DOHH2 (cell line): Measurements from ENCODE around the gene SYNGR4.
"Not testable (repeated sequence)": the region's sequence is repeated elsewhere in the genome, so short reads cannot be mapped to it uniquely, and the experiment has no call there.

ENCODE experiments used
- H3F3A ChIP-seq: fragments of 200-600 bp; sonication (generic), shearing (Covaris generic); 2 replicates; pipeline ENCODE4 v1.6.0; 2016; ENCODE audit warnings: antibody characterized with exemption, mild to moderate bottlenecking; ENCODE audit not compliant: control insufficient read depth, insufficient read depth
- H3K27ac ChIP-seq: fragments of 200-600 bp; sonication (generic); 2 replicates; pipeline ENCODE4 v1.5.1; 2014; ENCODE audit warnings: low read depth, mild to moderate bottlenecking, low read length, moderate library complexity
- H3K27me3 ChIP-seq: fragments of 200-600 bp; sonication (generic); 2 replicates; pipeline ENCODE4 v1.6.1; 2014; ENCODE audit warnings: mild to moderate bottlenecking, low read length, mixed read lengths; ENCODE audit not compliant: control insufficient read depth
- H3K36me3 ChIP-seq: fragments of 200-600 bp; sonication (generic); 2 replicates; pipeline ENCODE4 v1.6.1; 2014; ENCODE audit warnings: mild to moderate bottlenecking, low read length, moderate library complexity, mixed read lengths; ENCODE audit not compliant: control insufficient read depth
- H3K4me1 ChIP-seq: fragments of 200-600 bp; sonication (generic); 2 replicates; pipeline ENCODE4 v1.6.1; 2014; ENCODE audit warnings: mild to moderate bottlenecking, low read length, mixed read lengths; ENCODE audit not compliant: control insufficient read depth
- H3K4me2 ChIP-seq: fragments of 200-600 bp; sonication (generic); 2 replicates; pipeline ENCODE4 v1.6.0; 2014; ENCODE audit warnings: mild to moderate bottlenecking, low read length, moderate library complexity
- H3K4me3 ChIP-seq: fragments of 200-600 bp; sonication (generic); 2 replicates; pipeline ENCODE4 v1.5.1; 2014; ENCODE audit warnings: mild to moderate bottlenecking, low read length, mixed read lengths
- H3K79me2 ChIP-seq: fragments of 200-600 bp; sonication (generic); 2 replicates; pipeline ENCODE4 v1.6.1; 2014; ENCODE audit warnings: mild to moderate bottlenecking, low read length, mixed read lengths; ENCODE audit not compliant: control insufficient read depth
- H3K9me2 ChIP-seq: fragments of 200-600 bp; sonication (generic); replicated peaks from 2 replicates; pipeline ENCODE4 v1.6.1; 2014; ENCODE audit warnings: mild to moderate bottlenecking, low read length, mixed read lengths; ENCODE audit not compliant: control insufficient read depth
- H3K9me3 ChIP-seq: fragments of 200-600 bp; sonication (generic); 2 replicates; pipeline ENCODE4 v1.6.1; 2014; ENCODE audit warnings: antibody characterized with exemption, low read length, mixed read lengths; ENCODE audit not compliant: control insufficient read depth, insufficient read depth
- H4K20me1 ChIP-seq: fragments of 200-600 bp; sonication (generic); 2 replicates; pipeline ENCODE4 v1.6.0; 2014; ENCODE audit warnings: low read depth, mild to moderate bottlenecking, antibody characterized with exemption, low read length, moderate library complexity; ENCODE audit not compliant: control insufficient read depth, insufficient read depth
- CTCF ChIP-seq: fragments of 200-600 bp; sonication (generic); IDR thresholded peaks from one replicate; pipeline ENCODE4 v1.5.1; 2014; ENCODE audit warnings: antibody characterized with exemption, mild to moderate bottlenecking, low read depth, low read length; ENCODE audit not compliant: poor library complexity, severe bottlenecking
- EZH2phosphoT487 ChIP-seq: fragments of 200-600 bp; sonication (generic); IDR thresholded peaks from 2 replicates; pipeline ENCODE4 v1.6.1; 2017; ENCODE audit warnings: borderline replicate concordance, mild to moderate bottlenecking, antibody characterized with exemption, low read length, moderate library complexity, mixed read lengths

Gene SYNGR4

GRCh38 chr19:48386981-48387380 is 22.8 kb downstream of the SYNGR4 start:
- no peak overlapping the region for H3K4me2 ChIP-seq
- H3K79me2 ChIP-seq: peaks cover 26% of the 10 kb centered on the region
- H3K36me3 ChIP-seq: peaks cover 73% of the 10 kb centered on the region

GRCh38 chr19:48390188-48391099 is 26.3 kb downstream of the SYNGR4 start:
- H3K4me1 ChIP-seq: peaks cover 22% of the 10 kb centered on the region
- H3K36me3 ChIP-seq: peaks cover 46% of the 10 kb centered on the region
- H3K27ac ChIP-seq: peak overlapping the region; percentile 55
- peaks cover 3% of the 10 kb centered on the region; the same call in 1 of the 2 replicates for H4K20me1 ChIP-seq
- peak overlapping the region; percentile 97 for H3K4me3 ChIP-seq
- H3K4me2 ChIP-seq: peak overlapping the region; percentile 81
- H3K27me3 ChIP-seq: peaks cover 31% of the 10 kb centered on the region
- no peaks in the 10 kb centered on the region for H3K9me2 ChIP-seq
- peaks cover 26% of the 10 kb centered on the region for H3K79me2 ChIP-seq
- TF ChIP-seq CTCF (peak; percentile 57), EZH2phosphoT487 (no peak)
- no peaks in the 10 kb centered on the region for H3F3A ChIP-seq
- H3K9me3 ChIP-seq: no peaks in the 10 kb centered on the region

More at GRCh38 chr19:48386981-48387380, 22.8 kb downstream of the SYNGR4 start:
- Histone ChIP-seq H3F3A (no peaks in the 10 kb centered on the region), H3K9me3 (no peaks in the 10 kb centered on the region), H3K9me2 (no peaks in the 10 kb centered on the region), H3K4me1 (peaks cover 8% of the 10 kb centered on the region; the same call in 1 of the 2 replicates), H4K20me1 (peaks cover 3% of the 10 kb centered on the region; the same call in 1 of the 2 replicates), H3K27ac (no peak overlapping the region), H3K4me3 (no peak overlapping the region), H3K27me3 (no peaks in the 10 kb centered on the region)
- no peak for TF ChIP-seq EZH2phosphoT487

GRCh38 chr19:48391100-48392005 is 27.2 kb downstream of the SYNGR4 start, which contains the start of gene KDELR1:
Gene KDELR1, minus strand, starts transcription at chr19:48391551. Its CDS starts 193 bp downstream, at chr19:48391358.
- Histone ChIP-seq H3K4me2 (peak within 1 kb of the TSS; percentile 81), H3K27ac (peak within 1 kb of the TSS; percentile 55)
- TF ChIP-seq EZH2phosphoT487 (no peak), CTCF (peak; percentile 95)

GRCh38 chr19:48392006-48392344 is 27.8 kb downstream of the SYNGR4 start:
- peak overlapping the region; percentile 81 for H3K4me2 ChIP-seq
- H3K79me2 ChIP-seq: peaks cover 26% of the 10 kb centered on the region
- H3K4me1 ChIP-seq: peaks cover 22% of the 10 kb centered on the region
- H3F3A ChIP-seq, H3K4me3 ChIP-seq, H4K20me1 ChIP-seq, H3K9me3 ChIP-seq, H3K9me2 ChIP-seq, H3K27ac ChIP-seq: not testable (repeated sequence)
- H3K36me3 ChIP-seq: peaks cover 35% of the 10 kb centered on the region
- peaks cover 47% of the 10 kb centered on the region for H3K27me3 ChIP-seq

More at GRCh38 chr19:48391100-48392005, 27.2 kb downstream of the SYNGR4 start, which contains the start of gene KDELR1:
- Histone ChIP-seq H3F3A (no peaks in the 10 kb centered on the region), H4K20me1 (peaks cover 3% of the 10 kb centered on the region; the same call in 1 of the 2 replicates), H3K36me3 (peaks cover 39% of the 10 kb centered on the region), H3K9me2 (no peaks in the 10 kb centered on the region), H3K4me3 (peak within 1 kb of the TSS; percentile 97), H3K79me2 (peaks cover 26% of the 10 kb centered on the region), H3K4me1 (peaks cover 22% of the 10 kb centered on the region), H3K27me3 (peaks cover 41% of the 10 kb centered on the region), H3K9me3 (no peaks in the 10 kb centered on the region)
